Activated CD4-positive, alpha-beta T cell treated with anti-CD3 and anti-CD28 coated beads, Interleukin-2, amount 10 ng/mL, durations not matched to agents 7 days and 5 days (primary cell): ENCODE results near the gene CIITA. TPM values are rescaled to one million over a fixed set of nuclear protein-coding genes. Genes with fewer than 3 reads are reported as not detected.
A peak's percentile ranks its signal among the peaks of the same experiment; 100 is the strongest.
"Not testable (repeated sequence)": the region's sequence is repeated elsewhere in the genome, so short reads cannot be mapped to it uniquely, and the experiment has no call there.

Experiments used
- CTCF ChIA-PET: fragments of 350-600 bp; sonication (Branson Sonifier 250); formaldehyde crosslinking; loops from one replicate; lab custom pipeline; 2021; ENCODE audit warnings: antibody characterized with exemption; lab: Charles Lee
- POLR2A ChIA-PET: fragments of 350-600 bp; sonication (Branson Sonifier 250); formaldehyde crosslinking; loops from one replicate; lab custom pipeline; 2021; ENCODE audit warnings: antibody characterized with exemption; lab: Charles Lee
- DNase-seq: peaks from one replicate; pipeline ENCODE4 v3.0.0-alpha.2; 2020
- H3K27ac Mint-ChIP-seq: one replicate; pipeline ENCODE4 v1.8.0; 2021; ENCODE audit warnings: mild to moderate bottlenecking, moderate library complexity, mixed read lengths
- H3K27me3 Mint-ChIP-seq: one replicate; pipeline ENCODE4 v1.8.0; 2021; ENCODE audit warnings: mixed read lengths
- H3K36me3 Mint-ChIP-seq: one replicate; pipeline ENCODE4 v1.8.0; 2021; ENCODE audit warnings: low read depth, mixed read lengths
- H3K4me1 Mint-ChIP-seq: one replicate; pipeline ENCODE4 v1.8.0; 2021; ENCODE audit warnings: mixed read lengths
- H3K4me3 Mint-ChIP-seq: one replicate; pipeline ENCODE4 v1.8.0; 2021; ENCODE audit warnings: mild to moderate bottlenecking, moderate library complexity, mixed read lengths
- H3K9me3 Mint-ChIP-seq: one replicate; pipeline ENCODE4 v1.8.0; 2021; ENCODE audit warnings: mixed read lengths
- total RNA-seq, 2 experiments: library from RNA; stranded (reverse); gene quantifications; one replicate each; pipeline ENCODE4 v1.2.3, GENCODE V29; 2021

The CIITA gene
- total RNA-seq, 2 experiments from 2014 or later = 21.5 to 24.6 TPM

GRCh38 chr16:10965440-10966061, 88.5 kb downstream of the CIITA start:
- ChIA-PET CTCF (interaction anchor here (0.7 to 5.3 kb wide), 16 partner anchors 8 to 442 kb away, joined by 3 to 72 read pairs (median 10); partner anchors contain the start of genes SOCS1 and TNP2), POLR2A (interaction anchor here (0.6 to 1.2 kb wide), 2 partner anchors 291 to 293 kb away, joined by 3 read pairs; partner anchors contain the start of gene SOCS1)
- Mint-ChIP-seq H3K9me3 (peaks cover 4% of the 10 kb centered on the region), H3K4me3 (peak overlapping the region; percentile 3), H3K4me1 (peaks cover 84% of the 10 kb centered on the region), H3K27me3 (no peaks in the 10 kb centered on the region), H3K36me3 (peaks cover 51% of the 10 kb centered on the region), H3K27ac (peak overlapping the region; percentile 85)
- DNase-seq = no peak

GRCh38 chr16:10966129-10966528, 89.1 kb downstream of the CIITA start:
- Mint-ChIP-seq H3K27me3 (no peaks in the 10 kb centered on the region), H3K9me3 (peaks cover 4% of the 10 kb centered on the region), H3K4me1 (peaks cover 85% of the 10 kb centered on the region), H3K4me3 (no peak overlapping the region), H3K27ac (peak overlapping the region; percentile 85), H3K36me3 (peaks cover 52% of the 10 kb centered on the region)
- no peak for DNase-seq
- POLR2A ChIA-PET = no interaction called here
- CTCF ChIA-PET = interaction anchor here (0.7 to 5.3 kb wide), 9 partner anchors 13 to 430 kb away, joined by 3 to 72 read pairs (median 11); partner anchors contain the start of genes SOCS1 and TNP2

- POLR2A ChIA-PET, H3K4me3 Mint-ChIP-seq, DNase-seq, H3K9me3 Mint-ChIP-seq, H3K27me3 Mint-ChIP-seq: not testable (repeated sequence)
- Mint-ChIP-seq H3K36me3 (peaks cover 54% of the 10 kb centered on the region), H3K4me1 (peaks cover 85% of the 10 kb centered on the region), H3K27ac (peak overlapping the region; percentile 85)
- CTCF ChIA-PET = interaction anchor here (0.7 to 5.3 kb wide), 4 partner anchors 13 to 421 kb away, joined by 3 to 72 read pairs (median 30); partner anchors contain the start of gene SOCS1
These were observed 89.6 kb downstream of the CIITA start for GRCh38 chr16:10966559-10966958.

GRCh38 chr16:10967986-10968385, 91.0 kb downstream of the CIITA start:
- H3K4me1 Mint-ChIP-seq = peaks cover 87% of the 10 kb centered on the region
- peak overlapping the region; percentile 43 for H3K27ac Mint-ChIP-seq
- ChIA-PET CTCF (interaction anchor here (0.6 to 2.2 kb wide), 8 partner anchors 11 to 440 kb away, joined by 3 to 17 read pairs (median 4); partner anchors contain the start of gene SOCS1), POLR2A (interaction anchor here (0.6 to 1.2 kb wide), 2 partner anchors 257 to 284 kb away, joined by 3 to 5 read pairs; no protein-coding TSS in a partner anchor)
- H3K9me3 Mint-ChIP-seq = no peaks in the 10 kb centered on the region
- H3K4me3 Mint-ChIP-seq = no peak overlapping the region
- H3K27me3 Mint-ChIP-seq = no peaks in the 10 kb centered on the region
- H3K36me3 Mint-ChIP-seq = peaks cover 47% of the 10 kb centered on the region
- no peak for DNase-seq

- H3K36me3 Mint-ChIP-seq = peaks cover 47% of the 10 kb centered on the region
- no peak for DNase-seq
- no peak overlapping the region for H3K27ac Mint-ChIP-seq
- no peaks in the 10 kb centered on the region for H3K9me3 Mint-ChIP-seq
- H3K4me1 Mint-ChIP-seq = peaks cover 87% of the 10 kb centered on the region
- ChIA-PET CTCF (interaction anchor here (1.2 to 2.2 kb wide), 8 partner anchors 12 to 439 kb away, joined by 3 to 17 read pairs (median 4); partner anchors contain the start of gene SOCS1), POLR2A (interaction anchor here (1.2 kb wide), 1 partner anchor 283 kb away, joined by 5 read pairs; no protein-coding TSS in a partner anchor)
- H3K27me3 Mint-ChIP-seq = no peaks in the 10 kb centered on the region
- H3K4me3 Mint-ChIP-seq = no peak overlapping the region
These were observed 91.5 kb downstream of the CIITA start for GRCh38 chr16:10968498-10968897.

GRCh38 chr16:10969615-10970014, 92.6 kb downstream of the CIITA start:
- Mint-ChIP-seq H3K4me1 (peaks cover 87% of the 10 kb centered on the region), H3K27ac (no peak overlapping the region), H3K4me3 (no peak overlapping the region), H3K36me3 (peaks cover 44% of the 10 kb centered on the region), H3K27me3 (no peaks in the 10 kb centered on the region), H3K9me3 (no peaks in the 10 kb centered on the region)
- no peak for DNase-seq
- CTCF ChIA-PET = interaction anchor here (0.6 to 1.5 kb wide), 5 partner anchors 10 to 438 kb away, joined by 3 to 4 read pairs (median 3); no protein-coding TSS in a partner anchor
- POLR2A ChIA-PET = no interaction called here

GRCh38 chr16:10970065-10970464, 93.1 kb downstream of the CIITA start:
- Mint-ChIP-seq H3K27ac (peak overlapping the region; percentile 7), H3K4me1 (peaks cover 87% of the 10 kb centered on the region)
- POLR2A ChIA-PET = no interaction called here

GRCh38 chr16:10971560-10971961, 94.6 kb downstream of the CIITA start:
- no peaks in the 10 kb centered on the region for H3K9me3 Mint-ChIP-seq
- H3K36me3 Mint-ChIP-seq = peaks cover 37% of the 10 kb centered on the region
- peak; percentile 67 for DNase-seq
- ChIA-PET CTCF (interaction anchor here (0.5 to 3.2 kb wide), 19 partner anchors 7 to 411 kb away, joined by 3 to 34 read pairs (median 3); partner anchors contain the start of gene SOCS1), POLR2A (interaction anchor here (1.3 kb wide), 1 partner anchor 284 kb away, joined by 6 read pairs; the partner anchor contains the start of gene SOCS1)
- H3K4me3 Mint-ChIP-seq = no peak overlapping the region
- peak overlapping the region; percentile 79 for H3K27ac Mint-ChIP-seq
- no peaks in the 10 kb centered on the region for H3K27me3 Mint-ChIP-seq
- H3K4me1 Mint-ChIP-seq = peaks cover 79% of the 10 kb centered on the region

More at GRCh38 chr16:10970065-10970464, 93.1 kb downstream of the CIITA start:
- no peaks in the 10 kb centered on the region for H3K9me3 Mint-ChIP-seq
- H3K4me3 Mint-ChIP-seq = no peak overlapping the region
- CTCF ChIA-PET = interaction anchor here (1.2 to 3.2 kb wide), 3 partner anchors 11 to 285 kb away, joined by 3 to 34 read pairs (median 4); partner anchors contain the start of gene SOCS1
- no peaks in the 10 kb centered on the region for H3K27me3 Mint-ChIP-seq
- H3K36me3 Mint-ChIP-seq = peaks cover 46% of the 10 kb centered on the region
- DNase-seq = no peak

- Mint-ChIP-seq H3K9me3 (no peaks in the 10 kb centered on the region), H3K4me1 (peaks cover 79% of the 10 kb centered on the region), H3K4me3 (peak overlapping the region; percentile 18), H3K27me3 (no peaks in the 10 kb centered on the region), H3K27ac (peak overlapping the region; percentile 79), H3K36me3 (peaks cover 37% of the 10 kb centered on the region)
- DNase-seq = no peak
- CTCF ChIA-PET = interaction anchor here (0.9 to 3.2 kb wide), 7 partner anchors 8 to 384 kb away, joined by 3 to 34 read pairs (median 5); partner anchors contain the start of gene SOCS1
- POLR2A ChIA-PET = interaction anchor here (0.6 kb wide), 1 partner anchor 682 kb away, joined by 3 read pairs; no protein-coding TSS in a partner anchor
These were observed 95.3 kb downstream of the CIITA start for GRCh38 chr16:10972108-10972818.

- ChIA-PET POLR2A (interaction anchor here (0.6 kb wide), 1 partner anchor 682 kb away, joined by 3 read pairs; no protein-coding TSS in a partner anchor), CTCF (interaction anchor here (0.6 to 3.2 kb wide), 7 partner anchors 7 to 384 kb away, joined by 3 to 34 read pairs (median 5); partner anchors contain the start of gene SOCS1)
- Mint-ChIP-seq H3K4me1 (peaks cover 83% of the 10 kb centered on the region), H3K36me3 (peaks cover 43% of the 10 kb centered on the region), H3K27me3 (no peaks in the 10 kb centered on the region), H3K9me3 (no peaks in the 10 kb centered on the region), H3K4me3 (peak overlapping the region; percentile 45), H3K27ac (peak overlapping the region; percentile 79)
- DNase-seq = no peak
These were observed 95.9 kb downstream of the CIITA start for GRCh38 chr16:10972819-10973464.

- Mint-ChIP-seq H3K27ac (peak overlapping the region; percentile 31), H3K9me3 (no peaks in the 10 kb centered on the region), H3K4me3 (no peak overlapping the region), H3K36me3 (peaks cover 50% of the 10 kb centered on the region), H3K27me3 (no peaks in the 10 kb centered on the region), H3K4me1 (peaks cover 88% of the 10 kb centered on the region)
- ChIA-PET POLR2A (interaction anchor here (0.5 kb wide), 1 partner anchor 249 kb away, joined by 3 read pairs; no protein-coding TSS in a partner anchor), CTCF (interaction anchor here (1.4 to 2.7 kb wide), 4 partner anchors 8 to 279 kb away, joined by 4 to 11 read pairs (median 8); partner anchors contain the start of gene SOCS1)
- no peak for DNase-seq
These were observed 99.6 kb downstream of the CIITA start for GRCh38 chr16:10976634-10977033.
